Endothelial cell of umbilical vein (primary cell): Measurements from ENCODE around the gene CSNK1D.

ENCODE experiments used
- CTCF ChIP-seq, 2 donors: IDR thresholded peaks; 1 replicate in 1 of 2; 2 replicates in 1 of 2; pipeline ENCODE4 v1.5.1; 2011; ENCODE audit warnings: low read length in 2 of 2, mild to moderate bottlenecking in 2 of 2, moderate library complexity in 2 of 2, control low read depth in 1 of 2, inconsistent platforms in 1 of 2, low read depth in 1 of 2; ENCODE audit not compliant: insufficient read depth in 1 of 2; ENCODE audit errors: extremely low read depth in 1 of 2
- POLR2A ChIP-seq: IDR thresholded peaks from 2 replicates; pipeline ENCODE4 v1.6.1; 2012; ENCODE audit warnings: low read depth, mild to moderate bottlenecking, control low read depth, low read length

GRCh38 chr17:82202981-82203380 lies 70.5 kb downstream of the CSNK1D start:
- TF ChIP-seq POLR2A = no peak
- TF ChIP-seq CTCF (IDR thresholded peaks at IDR 0.05; ENCODE audit: extremely low read depth in 1 of 2, insufficient read depth in 1 of 2, low read depth in 1 of 2, low read length in 2 of 2) = no peak
